HG03139 (cell line): Measurements from ENCODE around the gene HTATIP2.
"Not testable (repeated sequence)": the region's sequence is repeated elsewhere in the genome, so short reads cannot be mapped to it uniquely, and the experiment has no call there.

Source experiments
- ATAC-seq: cut with Tn5 transposase; IDR thresholded peaks from one replicate; pipeline ENCODE4 v1.9.1; 2021; ENCODE audit not compliant: unreplicated experiment

HTATIP2 gene

DNA sequence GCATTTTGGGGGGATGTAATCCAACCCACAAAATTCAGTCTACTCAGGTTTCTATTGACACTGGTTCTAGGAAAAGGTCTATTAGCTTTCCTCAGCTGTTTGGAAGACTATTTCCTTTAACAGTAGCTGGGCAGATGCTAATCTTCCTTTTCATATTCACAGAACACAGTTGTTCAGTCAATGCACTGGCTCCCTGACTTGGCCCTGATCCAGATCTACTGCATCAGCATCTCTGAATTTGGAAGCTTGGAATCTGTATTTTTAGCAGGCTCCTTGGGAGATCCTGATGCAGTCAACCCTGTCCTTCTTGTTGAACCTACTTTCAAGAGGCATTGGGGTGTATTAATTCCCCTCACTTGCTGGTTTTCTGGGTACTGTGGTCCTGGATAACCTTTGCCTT is 6.3 kb downstream of the HTATIP2 start:
- ATAC-seq = no peak

DNA sequence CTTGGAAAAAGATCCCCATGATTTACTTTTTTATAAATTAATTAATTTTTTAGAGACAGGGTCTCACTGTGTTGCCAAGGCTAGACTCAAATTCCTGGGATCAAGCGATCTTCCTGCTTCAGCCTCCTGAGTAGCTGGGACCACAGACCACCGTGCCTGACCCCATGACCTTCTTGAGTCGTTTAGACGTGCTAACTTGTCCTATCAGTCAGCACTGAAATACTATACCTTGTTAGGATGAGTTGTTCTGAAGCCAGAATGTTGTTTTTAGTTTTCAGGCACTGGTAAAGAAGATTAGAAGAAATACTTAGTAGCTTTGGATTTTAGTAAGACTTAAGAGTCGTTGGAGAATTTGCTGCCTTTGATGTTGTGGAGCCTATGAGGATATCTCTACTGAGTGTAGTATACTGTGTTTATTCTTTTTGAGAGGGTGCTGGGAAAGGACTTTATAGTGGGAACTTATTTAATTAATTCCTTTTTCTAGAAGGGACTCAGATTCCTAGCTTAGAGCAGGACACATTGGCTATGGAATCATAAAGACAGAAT is 8.6 kb downstream of the HTATIP2 start:
- ATAC-seq = no peak

DNA sequence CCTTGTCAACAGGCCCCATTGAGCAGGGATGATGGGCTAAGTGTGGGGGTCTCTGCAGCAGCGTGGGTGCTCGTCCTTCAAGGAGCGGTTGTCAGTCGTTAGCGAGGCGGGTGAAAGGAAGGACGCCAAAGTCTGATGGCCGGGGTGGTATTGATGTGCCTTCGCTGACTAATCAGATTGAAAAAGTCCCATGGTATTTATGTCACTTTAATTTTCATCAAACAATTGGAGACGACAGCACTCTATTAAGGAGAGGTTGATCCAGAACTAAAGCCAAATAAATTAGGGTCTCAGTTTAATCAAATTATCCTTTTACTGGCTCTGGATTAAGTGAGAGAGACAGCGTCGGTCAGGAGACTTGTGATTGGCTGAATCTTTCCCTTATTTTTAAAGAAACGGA is 9.6 kb downstream of the HTATIP2 start:
- no peak for ATAC-seq

DNA sequence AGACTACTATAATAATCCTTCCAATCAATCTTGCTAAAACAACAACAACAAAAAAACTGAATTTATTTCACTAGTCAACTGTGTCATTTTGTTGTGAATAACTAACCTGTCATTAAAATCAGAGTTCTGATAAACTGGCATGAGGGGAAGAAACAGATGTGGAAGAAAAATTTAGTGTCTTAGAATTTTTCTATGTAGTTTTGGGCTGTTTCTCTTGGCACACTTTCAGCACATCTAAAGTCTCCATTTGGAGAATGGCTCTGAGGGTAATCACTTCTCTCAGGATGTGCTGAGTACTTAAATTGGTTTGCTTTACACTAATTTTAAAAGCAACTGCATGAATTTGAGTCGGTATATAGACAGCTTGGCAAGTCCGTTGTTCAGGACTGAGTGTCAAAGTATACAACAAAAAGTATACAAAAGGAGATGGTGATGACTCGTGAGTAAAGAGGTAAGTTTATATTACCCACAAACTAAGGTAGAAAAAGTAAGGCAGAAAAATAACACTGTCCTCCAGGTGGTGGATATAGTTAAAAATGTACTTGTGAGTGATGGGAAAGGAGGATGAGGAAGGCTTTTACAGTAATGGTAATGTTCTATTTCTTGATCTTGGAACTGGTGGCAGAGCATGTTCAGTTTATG is 10.2 kb downstream of the HTATIP2 start:
- ATAC-seq = no peak

DNA sequence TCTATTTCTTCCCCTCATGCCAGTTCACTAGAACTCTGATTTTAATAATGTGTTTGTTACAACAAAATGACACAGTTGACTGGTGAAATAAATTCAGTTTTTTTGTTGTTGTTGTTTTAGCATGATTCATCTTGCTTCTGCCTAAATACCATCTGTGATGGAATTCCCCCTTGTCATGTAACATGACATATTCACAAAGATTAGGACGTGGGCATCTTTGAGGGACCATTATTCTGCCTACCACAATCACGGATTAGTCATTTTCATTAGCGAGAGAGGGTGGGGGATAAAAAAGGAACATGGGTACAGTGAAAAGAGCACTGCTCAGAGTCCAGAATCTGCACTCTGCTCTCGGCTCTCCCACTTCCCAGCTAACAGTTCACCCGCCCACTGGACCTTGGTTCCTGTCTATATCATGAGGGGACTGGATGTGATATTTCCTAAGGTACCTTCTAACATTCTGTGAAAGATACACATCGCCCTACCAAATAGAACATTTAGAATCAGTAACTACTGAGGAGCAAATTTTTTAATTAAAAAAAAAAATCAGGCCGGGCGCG is 11.3 kb downstream of the HTATIP2 start:
- no peak for ATAC-seq

DNA sequence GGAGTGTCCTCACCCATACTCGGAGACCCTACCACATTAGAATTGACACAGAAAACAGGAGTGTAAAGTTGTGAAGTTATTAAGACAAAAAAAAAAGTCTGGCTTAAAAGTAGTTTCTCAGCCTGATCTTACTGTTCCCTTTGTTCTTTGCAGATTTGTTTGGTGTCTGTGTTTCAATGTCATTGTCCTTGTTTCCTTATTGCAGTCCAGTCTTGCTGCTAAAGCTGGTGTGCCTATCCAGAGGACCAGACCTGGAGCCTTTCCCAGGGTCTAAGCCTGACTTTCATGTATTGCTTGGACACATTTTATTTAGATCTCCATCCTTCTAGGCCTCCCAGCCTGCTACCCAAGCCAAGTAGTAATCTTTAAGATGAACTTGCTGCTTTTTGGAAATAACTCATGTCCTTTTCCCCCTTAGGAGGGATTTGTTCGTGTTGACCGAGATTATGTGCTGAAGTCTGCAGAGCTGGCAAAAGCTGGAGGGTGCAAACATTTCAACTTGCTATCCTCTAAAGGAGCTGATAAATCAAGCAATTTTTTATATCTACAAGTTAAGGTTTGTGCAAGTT is 12.7 kb downstream of the HTATIP2 start:
- ATAC-seq = no peak

DNA sequence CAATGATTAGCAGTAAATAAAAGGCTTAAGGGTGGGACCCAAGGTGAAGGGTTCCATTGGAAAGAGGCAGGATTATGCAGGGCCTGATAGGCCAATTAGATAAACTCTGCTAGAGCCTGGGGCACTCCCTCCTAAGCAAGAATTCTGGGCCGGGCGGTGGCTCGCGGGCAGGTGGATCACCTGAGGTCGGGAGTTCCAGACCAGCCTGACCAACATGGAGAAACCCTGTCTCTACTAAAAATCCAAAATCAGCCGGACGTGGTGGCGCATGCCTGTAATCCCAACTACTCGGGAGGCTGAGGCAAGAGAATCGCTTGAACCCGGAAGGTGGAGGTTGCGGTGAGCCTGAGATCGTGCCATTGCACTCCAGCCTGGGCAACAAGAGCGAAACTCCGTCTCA is 22.5 kb downstream of the HTATIP2 start:
- ATAC-seq = not testable (repeated sequence)

DNA sequence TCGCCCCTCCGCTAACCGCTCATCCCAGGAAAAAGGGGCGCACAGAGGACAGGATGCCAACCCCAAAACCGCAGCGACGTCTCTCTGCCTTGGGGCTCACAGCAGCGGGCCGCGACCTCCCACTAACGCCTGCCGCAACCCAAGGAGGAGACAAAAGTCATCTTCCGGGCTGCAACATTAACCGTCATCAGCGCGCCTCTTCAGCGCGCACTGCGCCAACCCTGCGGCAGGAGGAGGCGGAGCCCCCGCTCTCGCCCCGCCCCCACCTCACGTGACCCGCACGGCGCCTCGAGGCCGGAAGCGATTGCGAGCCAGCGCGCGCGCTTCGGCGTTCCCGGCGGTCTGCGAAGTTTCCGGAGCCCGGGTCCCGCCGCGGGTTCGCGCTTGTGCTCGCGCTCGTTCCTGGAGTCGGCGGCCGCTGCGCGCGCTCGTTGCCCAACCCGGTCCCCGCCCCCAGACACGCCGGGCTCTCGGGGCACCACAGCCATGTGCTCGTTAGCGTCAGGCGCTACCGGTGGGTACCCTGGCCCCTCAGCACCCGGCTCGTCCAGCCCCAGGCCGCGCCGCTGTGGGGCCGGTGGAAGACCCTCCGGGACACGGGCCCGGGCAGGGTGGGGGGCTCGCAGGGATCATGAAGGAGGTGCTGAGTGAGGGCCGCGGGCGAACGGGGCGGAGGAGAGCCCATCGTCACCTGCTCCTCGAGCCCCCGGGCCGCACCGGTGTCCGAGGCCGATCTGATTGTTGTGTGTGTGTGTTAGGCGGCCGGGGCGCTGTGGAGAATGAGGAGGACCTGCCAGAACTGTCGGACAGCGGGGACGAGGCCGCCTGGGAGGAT is 24.0 kb downstream of the HTATIP2 start, which contains the start of gene PRMT3:
TSS of gene PRMT3 (plus strand) at position 456 of the 835 bp plus-strand sequence. CDS start at position 487, 31 bp downstream.
- ATAC-seq = peak; percentile 78

DNA sequence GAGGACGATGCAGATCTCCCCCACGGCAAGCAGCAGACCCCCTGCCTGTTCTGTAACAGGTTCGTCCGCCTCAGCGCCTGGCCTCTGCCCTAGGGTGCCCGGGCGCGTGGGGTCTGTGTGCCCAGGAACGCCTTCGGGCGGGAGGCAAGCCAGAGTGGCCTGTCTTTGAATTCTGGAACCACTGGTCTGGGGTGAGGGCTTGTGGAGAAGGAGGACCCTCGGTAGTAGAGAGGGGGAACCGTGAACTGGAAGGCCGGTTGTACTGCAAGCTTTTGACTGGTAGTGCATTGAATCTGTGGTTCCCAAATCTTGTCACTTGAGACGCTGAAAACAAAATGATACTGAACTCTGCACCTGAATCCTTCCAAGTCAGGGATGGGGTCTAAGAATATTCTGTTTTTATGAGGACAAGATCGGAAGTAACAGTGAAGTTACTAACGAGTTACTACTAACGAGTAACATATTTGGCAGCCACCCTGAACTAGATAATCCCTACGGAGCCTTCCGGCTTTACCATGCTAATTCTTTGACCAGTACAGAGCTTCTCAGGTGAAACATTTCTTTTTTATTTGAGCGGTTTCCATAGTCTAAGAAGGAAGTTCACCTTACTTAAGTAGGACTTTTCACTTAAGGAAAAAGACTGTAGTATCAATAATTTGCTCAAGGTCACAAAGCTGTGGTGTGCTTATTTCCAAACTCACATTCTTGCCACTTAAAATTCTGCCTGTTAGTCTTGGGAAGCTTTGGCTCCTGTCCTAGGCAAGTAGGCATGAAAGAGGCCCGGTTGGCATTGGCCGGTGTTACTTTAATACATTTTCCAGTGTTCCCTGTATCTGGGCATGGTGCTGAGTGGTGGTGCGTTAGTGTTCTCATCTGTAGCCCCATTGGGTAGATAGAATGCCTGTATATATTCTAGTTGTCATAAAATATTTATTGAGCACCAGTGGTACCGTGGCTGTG is 24.9 kb downstream of the HTATIP2 start:
- ATAC-seq = peak; percentile 12

DNA sequence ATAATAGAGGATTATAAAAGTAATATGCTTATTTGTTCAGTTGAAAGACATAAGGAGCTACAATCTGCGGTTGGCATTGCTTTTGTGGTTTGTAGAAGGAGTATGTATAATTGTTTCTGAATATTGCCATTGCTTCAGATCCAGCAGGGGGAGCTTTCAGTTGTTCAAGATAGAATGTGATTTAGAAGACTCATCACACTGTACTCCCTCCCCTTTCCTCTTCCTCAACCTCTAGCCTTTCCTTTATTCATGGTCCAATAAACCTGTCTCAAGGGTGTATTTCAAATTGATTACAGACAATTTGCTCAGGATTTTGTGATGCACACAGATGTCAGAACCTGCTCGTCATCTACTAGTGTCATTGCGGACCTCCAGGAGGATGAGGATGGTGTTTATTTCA is 33.8 kb downstream of the HTATIP2 start:
- peak; percentile 85 for ATAC-seq

DNA sequence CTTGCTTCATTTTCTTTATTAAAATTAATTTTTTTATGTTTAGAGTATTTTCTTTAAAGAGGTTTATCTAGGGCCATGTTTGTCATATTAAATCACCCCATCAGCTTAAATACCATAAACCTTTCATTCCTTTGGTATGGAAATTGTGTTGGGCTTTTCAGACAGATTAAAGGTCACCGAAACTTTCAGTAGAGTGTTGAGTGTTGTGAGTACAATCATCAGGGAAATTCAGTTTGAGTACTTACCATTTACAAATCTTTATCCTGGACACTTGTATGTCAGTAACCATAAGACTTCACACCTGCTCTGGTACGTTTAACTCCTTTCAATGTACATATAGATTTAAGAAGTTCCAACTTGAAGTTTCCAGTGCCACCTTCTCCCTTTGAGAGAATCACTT is 36.0 kb downstream of the HTATIP2 start:
- no peak for ATAC-seq

DNA sequence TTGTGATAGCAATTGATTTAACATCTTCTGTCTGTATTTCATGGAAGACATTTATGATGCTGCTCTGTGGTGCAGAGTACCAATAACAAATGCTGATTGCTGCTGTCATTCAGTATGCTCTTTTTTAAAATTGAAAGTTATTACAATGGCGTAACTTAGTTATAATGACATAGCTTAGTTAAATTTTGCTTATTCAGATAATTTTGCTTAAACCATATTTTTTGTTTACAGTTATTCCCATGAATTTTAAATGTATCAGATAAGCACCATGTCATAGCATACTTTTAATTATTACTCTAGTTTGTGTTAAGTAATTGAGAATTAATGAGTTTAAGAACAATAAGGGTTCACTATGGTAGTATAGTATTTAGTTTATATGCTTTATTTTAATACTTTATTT is 39.5 kb downstream of the HTATIP2 start:
- no peak for ATAC-seq

DNA sequence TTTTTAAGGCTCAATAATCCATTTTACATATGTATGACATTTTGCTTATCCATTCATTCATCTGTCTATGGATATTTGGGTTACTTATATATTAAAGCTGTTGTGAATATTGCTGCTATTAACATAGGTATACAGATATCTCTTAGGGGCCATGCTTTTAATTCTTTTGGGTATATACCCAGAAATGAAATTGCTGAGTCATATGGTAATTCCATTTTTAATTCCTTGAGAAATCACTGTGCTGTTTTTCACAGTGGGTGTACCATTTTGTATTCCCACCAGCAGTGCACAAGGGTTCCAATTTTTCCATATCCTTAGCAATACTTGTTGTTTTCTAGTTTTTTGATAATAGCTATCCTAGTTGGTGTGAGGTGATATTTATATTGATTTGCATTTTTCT is 43.0 kb downstream of the HTATIP2 start:
- no peak for ATAC-seq

DNA sequence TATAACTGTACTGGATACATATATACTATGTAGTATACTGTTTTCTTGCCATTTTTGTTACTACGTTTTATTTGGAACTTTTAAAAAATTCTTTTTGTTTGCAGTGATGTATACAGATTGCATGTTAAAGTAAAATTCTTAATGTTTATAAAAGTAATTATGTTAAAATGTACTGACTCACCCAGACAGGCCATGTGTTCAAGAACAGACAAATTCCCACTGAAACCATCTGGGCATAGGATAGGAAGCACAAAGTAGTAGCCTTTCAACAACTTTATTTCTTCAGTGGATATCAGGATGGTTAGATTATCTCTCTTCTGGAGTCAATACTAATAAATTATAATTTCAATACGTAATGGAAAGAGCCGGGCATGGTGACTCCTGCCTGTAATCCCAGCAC is 43.8 kb downstream of the HTATIP2 start:
- no peak for ATAC-seq

DNA sequence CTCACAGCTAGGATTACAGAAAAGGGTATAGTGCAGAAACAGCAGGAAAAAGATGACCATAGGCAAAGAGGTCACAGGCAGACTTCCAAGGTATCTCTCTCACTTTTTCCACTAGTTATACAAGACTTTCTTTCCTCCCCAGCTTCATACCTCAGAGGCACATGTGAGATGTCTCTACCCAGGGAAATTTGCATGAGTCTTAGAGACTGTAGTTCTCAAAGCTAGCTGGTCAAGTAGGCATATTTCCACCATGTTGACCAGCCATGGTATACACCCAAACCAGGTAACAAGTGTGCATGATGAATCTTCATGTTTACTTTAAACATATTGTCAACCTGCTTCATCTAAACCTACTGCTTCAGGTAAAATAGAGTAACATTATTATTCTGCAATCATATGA is 51.9 kb downstream of the HTATIP2 start:
- no peak for ATAC-seq

DNA sequence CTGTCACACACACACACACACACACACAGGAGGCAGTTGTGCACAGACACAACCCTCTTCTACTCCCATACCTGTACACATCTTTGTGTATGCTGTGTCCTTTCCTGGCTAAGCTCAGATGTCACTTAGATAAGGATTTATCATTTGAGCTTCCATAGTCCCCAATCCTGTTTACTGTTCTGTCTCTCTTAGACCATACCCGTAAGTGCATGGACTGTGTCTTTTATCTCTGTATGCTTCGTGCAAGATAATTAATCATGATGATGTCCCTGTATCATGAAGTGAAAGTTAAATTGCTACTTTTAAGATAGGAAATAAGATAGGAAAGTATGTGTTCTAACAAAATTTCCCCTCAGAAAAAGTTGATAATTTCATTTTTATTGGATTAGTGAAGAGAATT is 54.3 kb downstream of the HTATIP2 start:
- no peak for ATAC-seq

DNA sequence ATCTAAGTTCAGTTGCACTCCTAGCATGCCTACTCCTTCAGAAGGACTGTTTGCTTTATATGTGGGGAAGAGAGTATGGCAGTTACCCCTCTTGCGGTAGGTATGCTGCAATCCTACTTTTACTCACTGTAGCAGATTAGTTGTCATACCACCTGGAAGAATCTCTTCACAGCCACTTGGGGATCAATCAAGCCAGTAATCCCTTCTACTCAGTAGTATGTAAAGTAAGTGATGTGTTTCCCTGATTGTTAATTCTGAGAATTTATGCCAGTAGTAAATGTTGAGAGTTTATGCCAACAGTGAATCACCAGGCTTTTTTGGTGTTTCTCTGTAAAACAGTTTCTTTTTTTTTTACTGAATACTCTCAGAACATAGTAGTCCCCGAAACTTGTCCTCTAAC is 58.4 kb downstream of the HTATIP2 start:
- no peak for ATAC-seq

DNA sequence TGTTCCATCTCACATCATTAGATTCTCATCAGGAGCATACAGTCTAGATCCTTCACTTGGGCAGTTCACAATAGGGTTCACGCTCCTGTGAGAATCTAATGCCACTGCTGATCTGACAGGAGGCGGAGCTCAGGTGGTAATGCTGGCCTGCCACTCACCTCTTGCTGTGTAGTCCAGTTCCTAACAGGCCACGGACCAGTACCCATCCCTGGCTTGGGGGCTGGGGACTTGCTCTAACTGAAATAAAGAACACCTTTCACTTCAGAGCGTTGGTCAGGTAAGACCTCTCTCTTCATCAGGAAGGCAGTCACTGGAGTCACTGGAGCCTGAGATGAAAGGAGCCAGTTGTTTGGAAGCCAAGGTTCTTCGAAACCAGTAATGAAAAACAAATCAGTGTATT is 65.7 kb downstream of the HTATIP2 start:
- ATAC-seq = no peak
